Adrenal gland (tissue), 12 donors: ENCODE results near the gene PRKCA. TPM values are rescaled to one million over a fixed set of nuclear protein-coding genes. Genes with fewer than 3 reads are reported as not detected.
"Not testable (repeated sequence)": the region's sequence is repeated elsewhere in the genome, so short reads cannot be mapped to it uniquely, and the experiment has no call there.

Source experiments
- DNase-seq, 7 donors: peaks; one replicate each; pipeline ENCODE4 v3.0.0-alpha.2; 2019 to 2020
- H3K27ac ChIP-seq, 5 donors: fragments of 200-600 bp; sonication (generic) in 4 of 5; 1 replicate in 3 of 5; 2 replicates in 2 of 5; pipeline versions ENCODE4 v1.5.1 to v1.8.0; 2016 to 2020; ENCODE audit warnings: mild to moderate bottlenecking in 1 of 5
- H3K27me3 ChIP-seq: fragments of 200-600 bp; 2 replicates; pipeline ENCODE4 v1.8.0; 2021
- H3K36me3 ChIP-seq, 2 donors: fragments of 200-600 bp; replicated peaks in 1 of 2; 1 replicate in 1 of 2; 2 replicates in 1 of 2; pipeline versions ENCODE4 v1.5.1 to v1.8.0; 2018 to 2022
- H3K4me1 ChIP-seq, 2 donors: fragments of 200-600 bp; replicated peaks in 1 of 2; 1 replicate in 1 of 2; 2 replicates in 1 of 2; pipeline versions ENCODE4 v1.5.1 to v1.8.0; 2018 to 2021
- H3K4me3 ChIP-seq, 4 donors: fragments of 200-600 bp; sonication (generic) in 3 of 4; one replicate each; pipeline ENCODE4 v1.5.1; 2016 to 2018
- H3K9me3 ChIP-seq, 3 donors: fragments of 200-600 bp; sonication (generic) in 1 of 3; replicated peaks in 1 of 3; 1 replicate in 2 of 3; 2 replicates in 1 of 3; pipeline versions ENCODE4 v1.5.1 to v1.8.0; 2016 to 2021
- CTCF ChIP-seq, 6 experiments: fragments of 450-650 bp in 4 of 6; fragments of 200-600 bp in 2 of 6; sonication (generic) in 1 of 6; IDR thresholded peaks; 1 replicate in 5 of 6; 2 replicates in 1 of 6; pipeline versions ENCODE4 v1.5.1 to v1.8.0; 2016 to 2021; ENCODE audit warnings: antibody characterized with exemption in 6 of 6, mild to moderate bottlenecking in 2 of 6, moderate library complexity in 1 of 6
- POLR2A ChIP-seq, 2 donors: fragments of 450-650 bp; IDR thresholded peaks; one replicate each; pipeline ENCODE4 v1.6.1; 2017; ENCODE audit warnings: antibody characterized with exemption in 2 of 2, mild to moderate bottlenecking in 2 of 2, moderate library complexity in 1 of 2
- whole genome bisulfite sequencing, 4 donors: extraction: QIAGEN DNeasy Blood & Tissue Kit in 2 of 4; methylation state at CpG; one replicate each; pipeline versions ENCODE4 v1.1.5 to v1.1.7; 2013 to 2017; 5-methylcytosine and 5-hydroxymethylcytosine counted together
- intact Hi-C, 2 donors: fragments of 100-400 bp; cut with DNase I; formaldehyde crosslinking; loops; one replicate each; pipeline versions ENCODE4 v1.14.1 to v1.15.0; 2022 to 2023
- polyA plus RNA-seq, 3 donors: library from polyadenylated mRNA; stranded (reverse); fragments of 200-250 nt in 2 of 3; fragments of 350-450 nt in 1 of 3; fragmentation: Illumina TruSeq in 1 of 3; extraction: RNeasy Lipid Tissue Mini Kit (QIAGEN cat#74804) in 1 of 3; gene quantifications; one replicate each; pipeline ENCODE4 v1.2.3, GENCODE V29; 2013 to 2014
- total RNA-seq, 9 donors: library from RNA; depleted of rRNA in 4 of 9; stranded (reverse); fragments of >200 nt in 4 of 9; fragments of 120-200 nt in 1 of 9; fragmentation: NEBNext Ultra II Directional in 1 of 9; extraction: Animal tissue kit (Norgen Biotek cat#: 25700) in 1 of 9; gene quantifications; one replicate each; pipeline versions ENCODE4 v1.1.0 to v1.2.4, GENCODE V29; 2013 to 2023
- donor health status: healthy with polysubstance abuse.
- donor health status: Bipolar disorder and iron deficiency.
- donor health status: DM: yes; HTN: yes; CAD: no.
- donor health status: DM: no; HTN: no; CAD: no.
- donor health status: DM: no; HTN: no; CAD: no.
- donor health status: DM: yes; HTN: yes; CAD: no.

Gene PRKCA
- total and polyA plus RNA-seq, 12 donors = 15.1 to 202 (median 84.1) TPM

- 75 to 83% (median 80%) methylated on average over 8 of the region's 8 CpGs for WGBS, 4 donors
- no peak overlapping the region for H3K4me3 ChIP-seq
- intact Hi-C loops = no loop called here
- no peak overlapping the region for H3K27ac ChIP-seq
- no peak for TF ChIP-seq POLR2A (IDR thresholded peaks at IDR 0.05)
- TF ChIP-seq CTCF (IDR thresholded peaks at IDR 0.05) = no peak
- no peaks in the 10 kb centered on the region for H3K27me3 ChIP-seq
- DNase-seq = no peak
- H3K36me3 ChIP-seq = no peaks in the 10 kb centered on the region
- H3K9me3 ChIP-seq = peaks cover 0 to 4% (median 0%) of the 10 kb centered on the region in 3 donors
- H3K4me1 ChIP-seq = peaks cover 5 to 37% of the 10 kb centered on the region in 2 donors
Measured at GRCh38 chr17:66313995-66314659, 11.7 kb downstream of the PRKCA start.

- H3K9me3 ChIP-seq = peaks cover 0 to 7% (median 4%) of the 10 kb centered on the region in 3 donors
Measured at GRCh38 chr17:66317629-66318028, 15.2 kb downstream of the PRKCA start.

GRCh38 chr17:66319226-66319625 lies 16.8 kb downstream of the PRKCA start:
- H3K4me3 ChIP-seq = no peak overlapping the region
- DNase-seq = no peak
- H3K36me3 ChIP-seq = no peaks in the 10 kb centered on the region
- no peak overlapping the region for H3K27ac ChIP-seq
- WGBS, 4 donors = 20 to 39% (median 27%) methylated on average over 4 of the region's 4 CpGs
- H3K27me3 ChIP-seq = no peaks in the 10 kb centered on the region
- intact Hi-C loops = no loop called here
- TF ChIP-seq CTCF (IDR thresholded peaks at IDR 0.05) (no peak), POLR2A (IDR thresholded peaks at IDR 0.05) (no peak)
- peaks cover 0 to 7% (median 4%) of the 10 kb centered on the region in 3 donors for H3K9me3 ChIP-seq
- H3K4me1 ChIP-seq = peaks cover 7 to 24% of the 10 kb centered on the region in 2 donors

More at GRCh38 chr17:66317629-66318028, 15.2 kb downstream of the PRKCA start:
- peaks cover 7 to 32% of the 10 kb centered on the region in 2 donors for H3K4me1 ChIP-seq
- no peak for DNase-seq
- TF ChIP-seq POLR2A (IDR thresholded peaks at IDR 0.05) (no peak), CTCF (IDR thresholded peaks at IDR 0.05) (no peak)
- no peak overlapping the region for H3K27ac ChIP-seq
- no peaks in the 10 kb centered on the region for H3K36me3 ChIP-seq
- H3K4me3 ChIP-seq = no peak overlapping the region
- intact Hi-C loops = no loop called here
- no peaks in the 10 kb centered on the region for H3K27me3 ChIP-seq

GRCh38 chr17:66322764-66323163 lies 20.4 kb downstream of the PRKCA start:
- intact Hi-C loops = no loop called here
- Histone ChIP-seq H3K4me3 (no peak overlapping the region), H3K36me3 (no peaks in the 10 kb centered on the region), H3K9me3 (peaks cover 0 to 7% (median under 1%) of the 10 kb centered on the region in 3 donors), H3K27ac (no peak overlapping the region), H3K27me3 (no peaks in the 10 kb centered on the region), H3K4me1 (peaks cover 7 to 32% of the 10 kb centered on the region in 2 donors)
- no peak for DNase-seq
- TF ChIP-seq CTCF (IDR thresholded peaks at IDR 0.05) = no peak
- no peak for TF ChIP-seq POLR2A (IDR thresholded peaks at IDR 0.05)

GRCh38 chr17:66324381-66325004 lies 22.1 kb downstream of the PRKCA start:
- H3K9me3 ChIP-seq = not testable (repeated sequence)
- 91 to 99% (median 92%) methylated on average over 3 of the region's 3 CpGs for WGBS, 4 donors

More at GRCh38 chr17:66324381-66325004, 22.1 kb downstream of the PRKCA start:
- H3K4me1 ChIP-seq = peaks cover 0 to 24% of the 10 kb centered on the region in 2 donors
- H3K27ac ChIP-seq, intact Hi-C loops, H3K36me3 ChIP-seq, DNase-seq, H3K4me3 ChIP-seq, H3K27me3 ChIP-seq: not testable (repeated sequence)
